Naive thymus-derived CD4-positive, alpha-beta T cell (primary cell): ENCODE measurements around the gene SLC4A8. TPM values are rescaled to one million over a fixed set of nuclear protein-coding genes. Genes with fewer than 3 reads are reported as not detected.
A peak's percentile ranks its signal among the peaks of the same experiment; 100 is the strongest.

Experiments used
- ATAC-seq: fragments of 150-1000 bp; cut with Tn5 transposase; 2 replicates; pipeline ENCODE4 v1.10.0; 2021; ENCODE audit warnings: mild to moderate bottlenecking, moderate library complexity
- CTCF ChIA-PET: fragments of 350-600 bp; sonication (Branson Sonifier 250); formaldehyde crosslinking; loops from one replicate; lab custom pipeline; 2021; ENCODE audit warnings: antibody characterized with exemption; lab: Charles Lee
- POLR2A ChIA-PET: fragments of 350-600 bp; sonication (Branson Sonifier 250); formaldehyde crosslinking; loops from one replicate; lab custom pipeline; 2021; ENCODE audit warnings: antibody characterized with exemption, inconsistent platforms; lab: Charles Lee
- DNase-seq, 9 donors: peaks; one replicate each; pipeline versions ENCODE4 v3.0.0 to v3.0.0-alpha.2; 2020 to 2022; ENCODE audit warnings: mixed read lengths in 1 of 9
- H3K27ac ChIP-seq: one replicate; pipeline ENCODE4 v1.7.0; 2013; ENCODE audit warnings: mild to moderate bottlenecking, low read depth, low read length, moderate library complexity
- H3K27me3 ChIP-seq, 2 donors: one replicate each; pipeline ENCODE4 v1.7.0; 2013; ENCODE audit warnings: low read length in 2 of 2, mild to moderate bottlenecking in 2 of 2, moderate library complexity in 2 of 2; ENCODE audit not compliant: control insufficient read depth in 2 of 2, insufficient read depth in 2 of 2
- H3K36me3 ChIP-seq, 3 experiments: 1 replicate in 2 of 3; 2 replicates in 1 of 3; pipeline ENCODE4 v1.7.0; 2013; ENCODE audit warnings: low read length in 3 of 3, mild to moderate bottlenecking in 3 of 3, moderate library complexity in 1 of 3; ENCODE audit not compliant: insufficient read depth in 3 of 3, control insufficient read depth in 2 of 3
- H3K4me1 ChIP-seq, 2 donors: one replicate each; pipeline ENCODE4 v1.7.0; 2013; ENCODE audit warnings: low read length in 2 of 2, mild to moderate bottlenecking in 2 of 2, moderate library complexity in 1 of 2; ENCODE audit not compliant: control insufficient read depth in 2 of 2, insufficient read depth in 2 of 2
- H3K4me3 ChIP-seq: 2 replicates; pipeline ENCODE4 v1.7.0; 2013; ENCODE audit warnings: mild to moderate bottlenecking, low read length
- H3K9me3 ChIP-seq, 3 experiments: 1 replicate in 2 of 3; 2 replicates in 1 of 3; pipeline ENCODE4 v1.7.0; 2013; ENCODE audit warnings: low read length in 3 of 3; ENCODE audit not compliant: control insufficient read depth in 2 of 3
- H3K27ac Mint-ChIP-seq, 9 donors: one replicate each; pipeline ENCODE4 v1.8.0; 2020 to 2022; ENCODE audit warnings: mixed read lengths in 9 of 9, mild to moderate bottlenecking in 8 of 9, moderate library complexity in 5 of 9, inconsistent platforms in 2 of 9
- H3K27me3 Mint-ChIP-seq, 5 donors: one replicate each; pipeline ENCODE4 v1.8.0; 2021 to 2022; ENCODE audit warnings: mixed read lengths in 5 of 5, mild to moderate bottlenecking in 1 of 5
- H3K36me3 Mint-ChIP-seq, 5 donors: one replicate each; pipeline ENCODE4 v1.8.0; 2020 to 2022; ENCODE audit warnings: mixed read lengths in 5 of 5, mild to moderate bottlenecking in 3 of 5, inconsistent platforms in 1 of 5
- H3K4me1 Mint-ChIP-seq, 7 donors: one replicate each; pipeline ENCODE4 v1.8.0; 2020 to 2022; ENCODE audit warnings: mixed read lengths in 7 of 7, mild to moderate bottlenecking in 3 of 7, inconsistent platforms in 1 of 7
- H3K4me3 Mint-ChIP-seq, 10 donors: one replicate each; pipeline ENCODE4 v1.8.0; 2020 to 2022; ENCODE audit warnings: mild to moderate bottlenecking in 10 of 10, mixed read lengths in 10 of 10, moderate library complexity in 6 of 10, inconsistent platforms in 2 of 10
- H3K9me3 Mint-ChIP-seq, 11 donors: one replicate each; pipeline ENCODE4 v1.8.0; 2020 to 2022; ENCODE audit warnings: mixed read lengths in 11 of 11, mild to moderate bottlenecking in 4 of 11, inconsistent platforms in 1 of 11, moderate library complexity in 1 of 11
- intact Hi-C, 2 donors: fragments of 100-400 bp; cut with micrococcal nuclease; formaldehyde crosslinking; loops; one replicate each; pipeline ENCODE4 v1.15.1; 2023
- polyA plus RNA-seq, 2 donors: library from polyadenylated mRNA; unstranded; fragments of 300-500 nt; fragmentation: Illumina TruSeq; gene quantifications; one replicate each; pipeline ENCODE4 v1.2.3, GENCODE V29; 2021
- total RNA-seq, 6 experiments: library from RNA in 5 of 6; stranded (reverse) in 5 of 6; gene quantifications; 1 replicate in 5 of 6; 2 replicates in 1 of 6; pipeline ENCODE4 v1.2.3 and lab custom pipeline; 2021 to 2026

SLC4A8 gene
- total and polyA plus RNA-seq, 7 experiments from 2014 or later: 0.13 to 8.4 (median 1.2) TPM

- Mint-ChIP-seq H3K27me3 (peaks cover 0 to 26% (median 0%) of the 10 kb centered on the region in 5 donors), H3K9me3 (no peaks in the 10 kb centered on the region), H3K4me1 (peaks cover 2 to 13% (median 9%) of the 10 kb centered on the region in 7 donors), H3K27ac (no peak overlapping the region), H3K4me3 (no peak overlapping the region), H3K36me3 (peaks cover 0 to 2% (median 0%) of the 10 kb centered on the region in 5 donors)
- Histone ChIP-seq H3K36me3 (no peaks in the 10 kb centered on the region), H3K27ac (no peak overlapping the region), H3K4me1 (peaks cover 2 to 3% of the 10 kb centered on the region in 2 donors), H3K9me3 (no peaks in the 10 kb centered on the region), H3K27me3 (no peaks in the 10 kb centered on the region), H3K4me3 (no peak overlapping the region)
- POLR2A ChIA-PET: no interaction called here
- DNase-seq (no peak), ATAC-seq (no peak)
- CTCF ChIA-PET: interaction anchor here (0.6 kb wide), 1 partner anchor 347 kb away, joined by 3 read pairs; no protein-coding TSS in a partner anchor
- intact Hi-C loops: no loop called here
Measured at GRCh38 chr12:51401020-51401419, 23.6 kb upstream of the SLC4A8 start.

DNA sequence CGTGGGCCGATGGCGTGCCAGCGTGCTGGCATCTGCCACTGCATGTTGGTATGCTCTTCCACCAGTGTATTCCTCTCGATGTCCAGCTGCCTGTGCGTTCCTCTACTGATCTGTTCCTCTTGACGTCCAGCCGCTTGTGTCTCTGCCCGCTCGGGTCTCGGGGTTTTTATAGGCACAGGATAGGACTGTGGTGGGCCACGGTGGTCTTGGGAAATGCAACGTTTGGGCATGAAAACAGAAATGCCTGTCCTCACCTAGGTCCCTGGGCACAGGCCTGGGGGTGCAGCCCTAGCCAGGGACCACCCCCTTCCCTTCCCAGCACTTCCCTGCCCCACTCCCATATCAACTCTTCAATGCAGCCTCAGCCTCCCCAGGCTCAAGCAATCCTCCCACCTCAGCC lies 23.1 kb upstream of the SLC4A8 start:
- intact Hi-C loops: no loop called here
- Mint-ChIP-seq H3K27ac (no peak overlapping the region), H3K9me3 (no peaks in the 10 kb centered on the region), H3K36me3 (no peaks in the 10 kb centered on the region), H3K4me3 (peak overlapping the region in 2 of 10 donors; percentile 3 to 20), H3K27me3 (peaks cover 0 to 25% (median 0%) of the 10 kb centered on the region in 5 donors), H3K4me1 (peaks cover 0 to 11% (median 8%) of the 10 kb centered on the region in 7 donors)
- Histone ChIP-seq H3K4me1 (no peaks in the 10 kb centered on the region), H3K27ac (no peak overlapping the region), H3K9me3 (no peaks in the 10 kb centered on the region), H3K4me3 (no peak overlapping the region), H3K27me3 (no peaks in the 10 kb centered on the region), H3K36me3 (no peaks in the 10 kb centered on the region)
- POLR2A ChIA-PET: no interaction called here
- DNase-seq (no peak), ATAC-seq (no peak)
- CTCF ChIA-PET: interaction anchor here (0.6 kb wide), 1 partner anchor 346 kb away, joined by 3 read pairs; no protein-coding TSS in a partner anchor

GRCh38 chr12:51401900-51402299 lies 22.7 kb upstream of the SLC4A8 start:
- H3K4me3 Mint-ChIP-seq: peak overlapping the region in 1 of 10 donors; percentile 3
- ChIA-PET POLR2A (no interaction called here), CTCF (interaction anchor here (0.6 kb wide), 1 partner anchor 346 kb away, joined by 3 read pairs; no protein-coding TSS in a partner anchor)
- Histone ChIP-seq H3K4me1 (no peaks in the 10 kb centered on the region), H3K9me3 (no peaks in the 10 kb centered on the region), H3K27me3 (no peaks in the 10 kb centered on the region), H3K4me3 (no peak overlapping the region), H3K36me3 (no peaks in the 10 kb centered on the region), H3K27ac (no peak overlapping the region)
- H3K36me3 Mint-ChIP-seq: no peaks in the 10 kb centered on the region
- H3K4me1 Mint-ChIP-seq: peaks cover 0 to 11% (median 8%) of the 10 kb centered on the region in 7 donors
- DNase-seq (no peak), ATAC-seq (no peak)
- H3K27ac Mint-ChIP-seq: no peak overlapping the region
- H3K9me3 Mint-ChIP-seq: no peaks in the 10 kb centered on the region
- peaks cover 0 to 25% (median 0%) of the 10 kb centered on the region in 5 donors for H3K27me3 Mint-ChIP-seq
- intact Hi-C loops: no loop called here

DNA sequence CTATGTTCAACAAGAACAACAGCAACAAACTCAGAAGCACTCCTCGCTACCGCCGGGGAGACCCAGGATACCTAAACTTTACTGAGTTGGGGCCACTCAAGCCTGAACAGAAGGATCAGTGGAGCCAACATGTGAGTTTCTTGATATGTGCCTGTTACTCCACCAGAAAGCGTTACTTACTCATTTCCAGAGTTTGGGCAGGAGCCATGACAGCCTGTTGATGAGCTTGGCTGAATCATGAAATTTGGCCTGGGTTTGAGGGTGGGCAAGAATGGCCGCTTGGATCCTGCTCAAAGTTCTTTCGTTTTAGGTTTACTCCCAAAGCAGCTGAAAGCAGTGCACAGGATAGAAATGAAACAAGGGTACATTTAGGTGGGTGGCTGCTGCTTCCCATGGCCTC lies 21.5 kb upstream of the SLC4A8 start:
- ATAC-seq (no peak), DNase-seq (no peak)
- Histone ChIP-seq H3K4me3 (no peak overlapping the region), H3K9me3 (no peaks in the 10 kb centered on the region), H3K4me1 (peaks cover 0 to 3% of the 10 kb centered on the region in 2 donors), H3K27ac (no peak overlapping the region), H3K36me3 (no peaks in the 10 kb centered on the region), H3K27me3 (no peaks in the 10 kb centered on the region)
- H3K4me1 Mint-ChIP-seq: peaks cover 3 to 15% (median 7%) of the 10 kb centered on the region in 7 donors
- no peaks in the 10 kb centered on the region for H3K9me3 Mint-ChIP-seq
- H3K36me3 Mint-ChIP-seq: no peaks in the 10 kb centered on the region
- ChIA-PET CTCF (no interaction called here), POLR2A (no interaction called here)
- no peak overlapping the region for H3K4me3 Mint-ChIP-seq
- intact Hi-C loops: no loop called here
- H3K27me3 Mint-ChIP-seq: peaks cover 0 to 21% (median 0%) of the 10 kb centered on the region in 5 donors
- H3K27ac Mint-ChIP-seq: no peak overlapping the region

- Histone ChIP-seq H3K4me3 (no peak overlapping the region), H3K27ac (no peak overlapping the region), H3K9me3 (no peaks in the 10 kb centered on the region), H3K36me3 (no peaks in the 10 kb centered on the region), H3K27me3 (no peaks in the 10 kb centered on the region), H3K4me1 (peaks cover 0 to 3% of the 10 kb centered on the region in 2 donors)
- DNase-seq (no peak), ATAC-seq (peak; percentile 92)
- no peaks in the 10 kb centered on the region for H3K9me3 Mint-ChIP-seq
- no peaks in the 10 kb centered on the region for H3K36me3 Mint-ChIP-seq
- CTCF ChIA-PET: no interaction called here
- H3K27me3 Mint-ChIP-seq: peaks cover 0 to 18% (median 0%) of the 10 kb centered on the region in 5 donors
- H3K4me3 Mint-ChIP-seq: no peak overlapping the region
- intact Hi-C loops: no loop called here
- H3K27ac Mint-ChIP-seq: no peak overlapping the region
- POLR2A ChIA-PET: no interaction called here
- peaks cover 3 to 13% (median 7%) of the 10 kb centered on the region in 7 donors for H3K4me1 Mint-ChIP-seq
Measured at GRCh38 chr12:51403681-51404136, 20.9 kb upstream of the SLC4A8 start.

DNA sequence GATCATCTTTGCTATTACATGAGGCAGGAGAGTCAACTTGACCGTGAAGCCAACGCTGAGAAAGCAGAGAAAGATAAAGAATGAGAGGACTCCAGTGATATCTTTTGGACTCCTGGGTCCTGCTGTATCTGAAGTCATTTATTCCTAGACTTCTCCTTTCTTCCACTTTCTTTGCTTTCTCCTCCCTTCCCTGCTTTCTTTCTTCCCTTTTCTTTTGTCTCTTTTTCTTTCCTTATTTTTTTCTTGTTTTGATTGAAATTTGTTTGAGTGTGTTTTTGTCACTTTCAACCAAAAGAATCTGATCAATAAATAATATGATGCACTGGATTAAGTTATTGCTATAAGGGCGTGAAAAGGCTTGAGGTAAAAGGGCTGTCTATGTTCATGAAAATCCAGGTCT lies 20.0 kb upstream of the SLC4A8 start:
- ChIA-PET POLR2A (no interaction called here), CTCF (no interaction called here)
- no peak overlapping the region for H3K27ac ChIP-seq
- peaks cover 0 to 4% (median 0%) of the 10 kb centered on the region in 5 donors for H3K36me3 Mint-ChIP-seq
- no peak overlapping the region for H3K27ac Mint-ChIP-seq
- ATAC-seq: no peak
- H3K9me3 ChIP-seq: no peaks in the 10 kb centered on the region
- no peaks in the 10 kb centered on the region for H3K36me3 ChIP-seq
- H3K4me1 ChIP-seq: peaks cover 0 to 3% of the 10 kb centered on the region in 2 donors
- H3K9me3 Mint-ChIP-seq: no peaks in the 10 kb centered on the region
- no peak for DNase-seq
- peaks cover 3 to 13% (median 7%) of the 10 kb centered on the region in 7 donors for H3K4me1 Mint-ChIP-seq
- intact Hi-C loops: no loop called here
- H3K4me3 ChIP-seq: no peak overlapping the region
- H3K27me3 ChIP-seq: no peaks in the 10 kb centered on the region
- H3K27me3 Mint-ChIP-seq: peaks cover 0 to 10% (median 0%) of the 10 kb centered on the region in 5 donors
- H3K4me3 Mint-ChIP-seq: no peak overlapping the region

DNA sequence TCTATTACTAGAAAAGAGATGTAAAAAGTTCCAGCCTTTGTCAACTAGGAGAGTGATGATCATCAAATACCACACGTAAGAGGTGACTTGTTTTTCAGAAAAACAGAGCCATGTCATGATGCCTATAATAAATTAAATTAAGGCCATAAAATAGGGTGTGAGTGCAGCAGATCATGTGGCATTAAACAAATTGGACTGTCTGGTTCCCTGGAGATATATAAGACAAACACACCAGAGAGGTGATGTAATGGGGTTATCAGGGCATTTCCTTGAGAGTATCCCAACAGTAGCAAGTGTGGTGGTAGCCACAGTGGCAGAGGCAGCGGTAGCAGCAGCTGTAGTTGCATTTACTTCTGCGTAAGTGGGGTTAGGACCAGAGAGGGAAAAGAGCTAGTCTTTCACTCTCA lies 18.8 kb upstream of the SLC4A8 start:
- Mint-ChIP-seq H3K27me3 (peaks cover 0 to 8% (median 0%) of the 10 kb centered on the region in 5 donors), H3K9me3 (no peaks in the 10 kb centered on the region), H3K4me3 (no peak overlapping the region), H3K27ac (no peak overlapping the region), H3K36me3 (peaks cover 0 to 4% (median 0%) of the 10 kb centered on the region in 5 donors), H3K4me1 (peaks cover 4 to 13% (median 7%) of the 10 kb centered on the region in 7 donors)
- no peaks in the 10 kb centered on the region for H3K36me3 ChIP-seq
- intact Hi-C loops: no loop called here
- ATAC-seq: no peak
- no peak overlapping the region for H3K4me3 ChIP-seq
- ChIA-PET POLR2A (no interaction called here), CTCF (no interaction called here)
- DNase-seq: no peak
- H3K27ac ChIP-seq: no peak overlapping the region
- no peaks in the 10 kb centered on the region for H3K9me3 ChIP-seq
- no peaks in the 10 kb centered on the region for H3K27me3 ChIP-seq
- H3K4me1 ChIP-seq: peaks cover 0 to 3% of the 10 kb centered on the region in 2 donors
